ENCODE results near the gene MED23. TPM values are rescaled to one million over a fixed set of nuclear protein-coding genes. Genes with fewer than 3 reads are reported as not detected.
"Not testable (repeated sequence)": the region's sequence is repeated elsewhere in the genome, so short reads cannot be mapped to it uniquely, and the experiment has no call there.

The MED23 gene
- polyA plus RNA-seq, 1 donor, result 39.9 TPM

- Histone ChIP-seq H3K27ac (ENCODE audit: low read length) (no peak overlapping the region), H3K36me3 (ENCODE audit: control insufficient read depth, insufficient read depth, low read length) (no peaks in the 10 kb centered on the region), H3K27me3 (ENCODE audit: control insufficient read depth, insufficient read depth, low read length) (no peaks in the 10 kb centered on the region), H3K9me3 (ENCODE audit: control insufficient read depth, low read depth, low read length) (no peaks in the 10 kb centered on the region), H3K4me1 (ENCODE audit: control insufficient read depth, insufficient read depth, low read length) (no peaks in the 10 kb centered on the region), H3K4me3 (ENCODE audit: low read length) (no peak overlapping the region)
- no peak for DNase-seq
- no CpG with 5 or more reads among the region's 2 CpGs for WGBS (ENCODE audit: insufficient coverage, low lambda C conversion rate)
Observed at GRCh38 chr6:131549811-131550210, 78.2 kb downstream of the MED23 start.

- no peaks in the 10 kb centered on the region for H3K9me3 ChIP-seq (ENCODE audit: control insufficient read depth, low read depth, low read length)
- no peak overlapping the region for H3K27ac ChIP-seq (ENCODE audit: low read length)
- no peaks in the 10 kb centered on the region for H3K27me3 ChIP-seq (ENCODE audit: control insufficient read depth, insufficient read depth, low read length)
- WGBS (ENCODE audit: insufficient coverage, low lambda C conversion rate), result no CpG with 5 or more reads among the region's 1 CpG
- no peaks in the 10 kb centered on the region for H3K36me3 ChIP-seq (ENCODE audit: control insufficient read depth, insufficient read depth, low read length)
- H3K4me3 ChIP-seq (ENCODE audit: low read length), result no peak overlapping the region
- no peaks in the 10 kb centered on the region for H3K4me1 ChIP-seq (ENCODE audit: control insufficient read depth, insufficient read depth, low read length)
- DNase-seq, result no peak
Observed at GRCh38 chr6:131548441-131548840, 79.6 kb downstream of the MED23 start.

- no peaks in the 10 kb centered on the region for H3K27me3 ChIP-seq (ENCODE audit: control insufficient read depth, insufficient read depth, low read length)
- DNase-seq, result no peak
- no peaks in the 10 kb centered on the region for H3K9me3 ChIP-seq (ENCODE audit: control insufficient read depth, low read depth, low read length)
- H3K36me3 ChIP-seq (ENCODE audit: control insufficient read depth, insufficient read depth, low read length), result no peaks in the 10 kb centered on the region
- no peaks in the 10 kb centered on the region for H3K4me1 ChIP-seq (ENCODE audit: control insufficient read depth, insufficient read depth, low read length)
- H3K4me3 ChIP-seq (ENCODE audit: low read length), result no peak overlapping the region
- 100% methylated on average over 1 of the region's 6 CpGs for WGBS (ENCODE audit: insufficient coverage, low lambda C conversion rate)
- no peak overlapping the region for H3K27ac ChIP-seq (ENCODE audit: low read length)
Observed at GRCh38 chr6:131547488-131547887, 80.6 kb downstream of the MED23 start.

GRCh38 chr6:131545317-131545716 lies 82.7 kb downstream of the MED23 start:
- 0% methylated on average over 1 of the region's 2 CpGs for WGBS (ENCODE audit: insufficient coverage, low lambda C conversion rate)

GRCh38 chr6:131538615-131539014 lies 89.4 kb downstream of the MED23 start:
- WGBS (ENCODE audit: insufficient coverage, low lambda C conversion rate), result no CpG with 5 or more reads among the region's 4 CpGs
- H3K9me3 ChIP-seq (ENCODE audit: control insufficient read depth, low read depth, low read length), result not testable (repeated sequence)

More at GRCh38 chr6:131545317-131545716, 82.7 kb downstream of the MED23 start:
- Histone ChIP-seq H3K4me1 (ENCODE audit: control insufficient read depth, insufficient read depth, low read length) (no peaks in the 10 kb centered on the region), H3K4me3 (ENCODE audit: low read length) (no peak overlapping the region), H3K9me3 (ENCODE audit: control insufficient read depth, low read depth, low read length) (no peaks in the 10 kb centered on the region), H3K36me3 (ENCODE audit: control insufficient read depth, insufficient read depth, low read length) (no peaks in the 10 kb centered on the region), H3K27ac (ENCODE audit: low read length) (no peak overlapping the region), H3K27me3 (ENCODE audit: control insufficient read depth, insufficient read depth, low read length) (no peaks in the 10 kb centered on the region)
- peak; percentile 15 to 43 for DNase-seq

GRCh38 chr6:131532580-131533039 lies 95.4 kb downstream of the MED23 start:
- no peaks in the 10 kb centered on the region for H3K36me3 ChIP-seq (ENCODE audit: control insufficient read depth, insufficient read depth, low read length)
- H3K4me3 ChIP-seq (ENCODE audit: low read length), result no peak overlapping the region
- no peaks in the 10 kb centered on the region for H3K27me3 ChIP-seq (ENCODE audit: control insufficient read depth, insufficient read depth, low read length)
- DNase-seq, result no peak
- H3K9me3 ChIP-seq (ENCODE audit: control insufficient read depth, low read depth, low read length), result no peaks in the 10 kb centered on the region
- no peaks in the 10 kb centered on the region for H3K4me1 ChIP-seq (ENCODE audit: control insufficient read depth, insufficient read depth, low read length)
- H3K27ac ChIP-seq (ENCODE audit: low read length), result no peak overlapping the region
- no CpG with 5 or more reads among the region's 3 CpGs for WGBS (ENCODE audit: insufficient coverage, low lambda C conversion rate)

More at GRCh38 chr6:131538615-131539014, 89.4 kb downstream of the MED23 start:
- H3K27ac ChIP-seq (ENCODE audit: low read length); DNase-seq; H3K4me1 ChIP-seq (ENCODE audit: control insufficient read depth, insufficient read depth, low read length); H3K36me3 ChIP-seq (ENCODE audit: control insufficient read depth, insufficient read depth, low read length); H3K27me3 ChIP-seq (ENCODE audit: control insufficient read depth, insufficient read depth, low read length); H3K4me3 ChIP-seq (ENCODE audit: low read length): not testable (repeated sequence)

- not testable (repeated sequence) for H3K27me3 ChIP-seq (ENCODE audit: control insufficient read depth, insufficient read depth, low read length); H3K9me3 ChIP-seq (ENCODE audit: control insufficient read depth, low read depth, low read length); H3K36me3 ChIP-seq (ENCODE audit: control insufficient read depth, insufficient read depth, low read length); H3K4me1 ChIP-seq (ENCODE audit: control insufficient read depth, insufficient read depth, low read length); H3K4me3 ChIP-seq (ENCODE audit: low read length); DNase-seq; H3K27ac ChIP-seq (ENCODE audit: low read length)
- WGBS (ENCODE audit: insufficient coverage, low lambda C conversion rate), result no CpG with 5 or more reads among the region's 12 CpGs
Observed at GRCh38 chr6:131531681-131532080, 96.4 kb downstream of the MED23 start.

- not testable (repeated sequence) for H3K4me1 ChIP-seq (ENCODE audit: control insufficient read depth, insufficient read depth, low read length); H3K9me3 ChIP-seq (ENCODE audit: control insufficient read depth, low read depth, low read length); DNase-seq; H3K4me3 ChIP-seq (ENCODE audit: low read length); H3K36me3 ChIP-seq (ENCODE audit: control insufficient read depth, insufficient read depth, low read length); H3K27ac ChIP-seq (ENCODE audit: low read length); H3K27me3 ChIP-seq (ENCODE audit: control insufficient read depth, insufficient read depth, low read length)
- 89% methylated on average over 3 of the region's 5 CpGs for WGBS (ENCODE audit: insufficient coverage, low lambda C conversion rate)
Observed at GRCh38 chr6:131530936-131531335, 97.1 kb downstream of the MED23 start.

- Histone ChIP-seq H3K9me3 (ENCODE audit: control insufficient read depth, low read depth, low read length) (no peaks in the 10 kb centered on the region), H3K4me3 (ENCODE audit: low read length) (no peak overlapping the region), H3K4me1 (ENCODE audit: control insufficient read depth, insufficient read depth, low read length) (no peaks in the 10 kb centered on the region), H3K27me3 (ENCODE audit: control insufficient read depth, insufficient read depth, low read length) (no peaks in the 10 kb centered on the region), H3K27ac (ENCODE audit: low read length) (no peak overlapping the region), H3K36me3 (ENCODE audit: control insufficient read depth, insufficient read depth, low read length) (no peaks in the 10 kb centered on the region)
- DNase-seq, result no peak
- 96% methylated on average over 5 of the region's 25 CpGs for WGBS (ENCODE audit: insufficient coverage, low lambda C conversion rate)
Observed at GRCh38 chr6:131524695-131525336, 103.2 kb downstream of the MED23 start.

- no peak for DNase-seq
- Histone ChIP-seq H3K36me3 (ENCODE audit: control insufficient read depth, insufficient read depth, low read length) (no peaks in the 10 kb centered on the region), H3K9me3 (ENCODE audit: control insufficient read depth, low read depth, low read length) (no peaks in the 10 kb centered on the region), H3K4me3 (ENCODE audit: low read length) (no peak overlapping the region), H3K4me1 (ENCODE audit: control insufficient read depth, insufficient read depth, low read length) (no peaks in the 10 kb centered on the region), H3K27ac (ENCODE audit: low read length) (no peak overlapping the region), H3K27me3 (ENCODE audit: control insufficient read depth, insufficient read depth, low read length) (no peaks in the 10 kb centered on the region)
- no CpG with 5 or more reads among the region's 1 CpG for WGBS (ENCODE audit: insufficient coverage, low lambda C conversion rate)
Observed at GRCh38 chr6:131523988-131524673, 103.9 kb downstream of the MED23 start.

All from large intestine (tissue), 3 donors.